Rectal smooth muscle tissue (tissue), 1 donor: ENCODE results near the gene NDUFB10.
"Not testable (repeated sequence)": the region's sequence is repeated elsewhere in the genome, so short reads cannot be mapped to it uniquely, and the experiment has no call there.

Source experiments
- H3K27ac ChIP-seq: one replicate; pipeline ENCODE4 v1.7.0; 2013; ENCODE audit warnings: low read depth, low read length, inconsistent platforms
- H3K27me3 ChIP-seq: one replicate; pipeline ENCODE4 v1.7.0; 2013; ENCODE audit warnings: low read length; ENCODE audit not compliant: control insufficient read depth, insufficient read depth
- H3K36me3 ChIP-seq: one replicate; pipeline ENCODE4 v1.7.0; 2013; ENCODE audit warnings: low read length; ENCODE audit not compliant: control insufficient read depth, insufficient read depth
- H3K4me1 ChIP-seq: one replicate; pipeline ENCODE4 v1.7.0; 2013; ENCODE audit warnings: low read length; ENCODE audit not compliant: control insufficient read depth, insufficient read depth
- H3K4me3 ChIP-seq: one replicate; pipeline ENCODE4 v1.7.0; 2013; ENCODE audit warnings: low read length
- H3K9ac ChIP-seq: one replicate; pipeline ENCODE4 v1.7.0; 2013; ENCODE audit warnings: low read length

The NDUFB10 gene

GRCh38 chr16:1930338-1930720 lies 29.0 kb upstream of the NDUFB10 start:
- no peaks in the 10 kb centered on the region for H3K4me1 ChIP-seq
- H3K27me3 ChIP-seq = no peaks in the 10 kb centered on the region
- no peak overlapping the region for H3K27ac ChIP-seq
- no peak overlapping the region for H3K4me3 ChIP-seq
- no peak overlapping the region for H3K9ac ChIP-seq
- H3K36me3 ChIP-seq = no peaks in the 10 kb centered on the region

GRCh38 chr16:1932050-1933028 lies 27.0 kb upstream of the NDUFB10 start:
- Histone ChIP-seq H3K27me3 (no peaks in the 10 kb centered on the region), H3K4me3 (no peak overlapping the region), H3K27ac (no peak overlapping the region), H3K9ac (no peak overlapping the region), H3K36me3 (no peaks in the 10 kb centered on the region), H3K4me1 (no peaks in the 10 kb centered on the region)

- Histone ChIP-seq H3K27ac (no peak overlapping the region), H3K4me3 (no peak overlapping the region), H3K9ac (no peak overlapping the region), H3K36me3 (no peaks in the 10 kb centered on the region), H3K27me3 (no peaks in the 10 kb centered on the region), H3K4me1 (no peaks in the 10 kb centered on the region)
Measured at GRCh38 chr16:1933097-1933661, 26.2 kb upstream of the NDUFB10 start.

- Histone ChIP-seq H3K27ac (no peak overlapping the region), H3K27me3 (no peaks in the 10 kb centered on the region), H3K36me3 (peaks cover 7% of the 10 kb centered on the region), H3K4me1 (peaks cover 3% of the 10 kb centered on the region), H3K9ac (no peak overlapping the region), H3K4me3 (no peak overlapping the region)
Measured at GRCh38 chr16:1936945-1937479, 22.3 kb upstream of the NDUFB10 start.

- Histone ChIP-seq H3K36me3 (peaks cover 7% of the 10 kb centered on the region), H3K9ac (no peak overlapping the region), H3K4me3 (no peak overlapping the region), H3K4me1 (peaks cover 11% of the 10 kb centered on the region), H3K27ac (no peak overlapping the region), H3K27me3 (no peaks in the 10 kb centered on the region)
Measured at GRCh38 chr16:1938316-1938715, 21.0 kb upstream of the NDUFB10 start.

GRCh38 chr16:1938910-1939309 lies 20.4 kb upstream of the NDUFB10 start:
- Histone ChIP-seq H3K4me1 (peaks cover 11% of the 10 kb centered on the region), H3K4me3 (no peak overlapping the region), H3K36me3 (peaks cover 7% of the 10 kb centered on the region), H3K9ac (no peak overlapping the region), H3K27me3 (no peaks in the 10 kb centered on the region), H3K27ac (no peak overlapping the region)

- H3K9ac ChIP-seq, H3K4me3 ChIP-seq, H3K27ac ChIP-seq, H3K36me3 ChIP-seq, H3K27me3 ChIP-seq: not testable (repeated sequence)
- peaks cover 11% of the 10 kb centered on the region for H3K4me1 ChIP-seq
Measured at GRCh38 chr16:1939833-1940232, 19.5 kb upstream of the NDUFB10 start.

- H3K4me3 ChIP-seq = no peak overlapping the region
- no peak overlapping the region for H3K9ac ChIP-seq
- no peak overlapping the region for H3K27ac ChIP-seq
Measured at GRCh38 chr16:1940273-1941161, 18.8 kb upstream of the NDUFB10 start.

GRCh38 chr16:1941162-1942046 lies 17.9 kb upstream of the NDUFB10 start:
- Histone ChIP-seq H3K27ac (no peak overlapping the region), H3K27me3 (no peaks in the 10 kb centered on the region), H3K4me1 (peaks cover 11% of the 10 kb centered on the region), H3K36me3 (peaks cover 7% of the 10 kb centered on the region), H3K9ac (no peak overlapping the region), H3K4me3 (peak overlapping the region; percentile 90)

More at GRCh38 chr16:1940273-1941161, 18.8 kb upstream of the NDUFB10 start:
- peaks cover 11% of the 10 kb centered on the region for H3K4me1 ChIP-seq
- no peaks in the 10 kb centered on the region for H3K27me3 ChIP-seq
- peaks cover 7% of the 10 kb centered on the region for H3K36me3 ChIP-seq

- Histone ChIP-seq H3K4me1 (peaks cover 11% of the 10 kb centered on the region), H3K36me3 (peaks cover 7% of the 10 kb centered on the region), H3K27ac (peak overlapping the region; percentile 77), H3K27me3 (no peaks in the 10 kb centered on the region), H3K4me3 (peak overlapping the region; percentile 90), H3K9ac (peak overlapping the region; percentile 87)
Measured at GRCh38 chr16:1942047-1942809, 17.1 kb upstream of the NDUFB10 start.
